Caco-2 (cell line): ENCODE measurements around the gene PPRC1. TPM values are rescaled to one million over a fixed set of nuclear protein-coding genes. Genes with fewer than 3 reads are reported as not detected.
A peak's percentile ranks its signal among the peaks of the same experiment; 100 is the strongest.

Source experiments
- BruUV-seq: library from RNA; stranded (reverse); fragments of 400-500 nt; replicated peaks from 2 replicates; lab custom pipeline; 2021; lab: Mats Ljungman, UMichigan
- CTCF ChIA-PET: fragments of 300-600 bp; sonication (Branson Sonifier 250); formaldehyde crosslinking; loops from one replicate; lab custom pipeline; 2022; ENCODE audit warnings: antibody characterized with exemption; lab: Charles Lee
- POLR2A ChIA-PET: fragments of 300-600 bp; sonication (Branson Sonifier 250); formaldehyde crosslinking; loops from one replicate; lab custom pipeline; 2022; ENCODE audit warnings: antibody characterized with exemption; lab: Charles Lee
- DNase-seq, 2 experiments: peaks; one replicate each; pipeline versions ENCODE4 v3.0.0 to v3.0.0-alpha.2; 2020 to 2022
- H3K27me3 ChIP-seq: replicated peaks from 2 replicates; pipeline ENCODE4 v1.6.0; 2011; ENCODE audit warnings: low read length; ENCODE audit not compliant: control insufficient read depth, insufficient read depth
- H3K36me3 ChIP-seq: 2 replicates; pipeline ENCODE4 v1.5.1; 2011; ENCODE audit warnings: low read length; ENCODE audit not compliant: control insufficient read depth, insufficient read depth
- H3K4me1 ChIP-seq: fragments of 250-450 bp; sonication (Bioruptor Pico); 2 replicates; pipeline ENCODE4 v1.5.1; 2020; ENCODE audit warnings: mild to moderate bottlenecking
- H3K4me3 ChIP-seq: 2 replicates; pipeline ENCODE4 v1.5.1; 2011; ENCODE audit warnings: low read depth, mild to moderate bottlenecking, control low read depth, low read length
- H3K9me3 ChIP-seq: fragments of 250-450 bp; sonication (Bioruptor Pico); 2 replicates; pipeline ENCODE4 v1.5.1; 2020; ENCODE audit warnings: mild to moderate bottlenecking, moderate library complexity
- H3K27ac Mint-ChIP-seq: one replicate; pipeline ENCODE4 v1.8.0; 2022; ENCODE audit warnings: mixed read lengths; ENCODE audit not compliant: unreplicated experiment
- H3K27me3 Mint-ChIP-seq: one replicate; pipeline ENCODE4 v1.8.0; 2022; ENCODE audit warnings: mixed read lengths; ENCODE audit not compliant: insufficient read depth, unreplicated experiment
- H3K36me3 Mint-ChIP-seq: one replicate; pipeline ENCODE4 v1.8.0; 2022; ENCODE audit warnings: mild to moderate bottlenecking, mixed read lengths; ENCODE audit not compliant: insufficient read depth, unreplicated experiment
- H3K4me1 Mint-ChIP-seq: one replicate; pipeline ENCODE4 v1.8.0; 2022; ENCODE audit warnings: low read depth, mixed read lengths; ENCODE audit not compliant: unreplicated experiment
- H3K4me3 Mint-ChIP-seq: one replicate; pipeline ENCODE4 v1.8.0; 2022; ENCODE audit warnings: mild to moderate bottlenecking, moderate library complexity, mixed read lengths; ENCODE audit not compliant: unreplicated experiment
- H3K9me3 Mint-ChIP-seq: one replicate; pipeline ENCODE4 v1.8.0; 2022; ENCODE audit warnings: mixed read lengths; ENCODE audit not compliant: unreplicated experiment
- intact Hi-C: fragments of 100-400 bp; cut with micrococcal nuclease; formaldehyde crosslinking; loops from one replicate; pipeline ENCODE4 v1.10.0; 2022; ENCODE audit not compliant: unreplicated experiment
- total RNA-seq: library from RNA; stranded (reverse); gene quantifications from 2 replicates; pipeline ENCODE4 v1.2.3, GENCODE V29; 2022
- TF ChIP-seq, protein P1 (sequence below), 2 experiments: fragments of 200-600 bp in 1 of 2; IDR thresholded peaks; 1 replicate in 1 of 2; 2 replicates in 1 of 2; pipeline versions ENCODE4 v1.5.1 to v1.8.0; 2011 to 2022; ENCODE audit warnings: antibody characterized with exemption in 1 of 2, control low read depth in 1 of 2, inconsistent platforms in 1 of 2, low read depth in 1 of 2, low read length in 1 of 2, mild to moderate bottlenecking in 1 of 2, moderate library complexity in 1 of 2; ENCODE audit not compliant: insufficient read depth in 1 of 2, severe bottlenecking in 1 of 2, unreplicated experiment in 1 of 2

Gene PPRC1
- total RNA-seq, 1 experiment from 2014 or later = 66.6 TPM

DNA sequence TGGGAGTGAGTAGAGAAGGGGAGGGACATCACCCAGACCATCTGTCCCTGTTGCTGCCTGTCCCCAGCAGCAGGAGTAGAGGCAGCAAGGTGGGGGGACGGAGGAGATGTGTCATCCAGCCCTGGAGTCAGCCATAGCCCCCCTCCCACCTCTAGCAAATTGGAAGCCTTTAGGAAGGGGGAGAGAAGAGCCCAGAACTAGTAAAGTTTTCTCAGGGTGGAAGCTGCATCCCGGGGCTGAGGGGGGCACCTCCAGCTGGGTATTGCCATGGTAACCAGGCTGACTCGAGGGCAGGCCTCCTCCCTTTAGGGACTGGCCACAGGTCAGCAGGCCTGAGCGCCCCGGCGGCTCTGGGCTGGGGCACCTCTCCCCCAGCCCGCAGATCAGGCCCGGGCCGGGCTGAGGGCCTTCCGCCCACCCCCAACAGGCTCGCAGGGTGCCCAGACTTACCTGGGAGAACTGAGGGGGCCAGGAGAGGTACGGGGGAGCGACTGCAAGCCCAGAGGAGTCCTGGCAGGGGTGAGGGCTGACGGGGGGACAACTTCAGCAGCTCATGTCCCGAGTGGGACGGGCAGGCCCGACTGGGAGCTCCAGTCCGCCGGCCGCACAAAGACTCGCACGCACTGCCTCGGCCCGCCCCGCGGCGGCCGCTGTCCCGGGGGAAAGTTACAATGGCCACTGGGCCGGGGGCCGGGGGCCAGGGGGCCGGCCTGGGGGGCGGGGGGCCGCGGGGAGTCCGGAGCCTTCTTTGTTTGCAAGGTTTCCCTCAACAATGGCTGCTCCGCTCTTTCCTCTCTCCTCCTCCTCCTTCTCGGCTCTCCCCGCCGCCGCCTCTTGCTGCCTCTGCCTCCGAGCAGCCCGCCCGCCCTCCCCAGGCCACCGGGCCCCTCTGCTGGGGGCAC lies 18.6 kb upstream of the PPRC1 start:
- Histone ChIP-seq H3K4me3 (peak overlapping the region; percentile 56), H3K36me3 (peaks cover 8% of the 10 kb centered on the region), H3K9me3 (no peaks in the 10 kb centered on the region), H3K4me1 (peaks cover 20% of the 10 kb centered on the region), H3K27me3 (no peaks in the 10 kb centered on the region)
- BruUV-seq = no TSS peak
- H3K36me3 Mint-ChIP-seq = peaks cover 12% of the 10 kb centered on the region
- CTCF ChIA-PET = interaction anchor here (0.6 to 2.0 kb wide), 2 partner anchors 38 to 58 kb away, joined by 3 to 9 read pairs; no protein-coding TSS in a partner anchor
- peak overlapping the region; percentile 94 for H3K27ac Mint-ChIP-seq
- intact Hi-C loops = loop anchor here (2.0 kb wide), 1 partner anchor 19 kb away; the partner anchor contains the start of gene PPRC1
- peak in 1 of 2 experiments; percentile 37 for DNase-seq
- peaks cover 32% of the 10 kb centered on the region for H3K4me1 Mint-ChIP-seq
- no peaks in the 10 kb centered on the region for H3K9me3 Mint-ChIP-seq
- H3K4me3 Mint-ChIP-seq = peak overlapping the region; percentile 95
- TF ChIP-seq, protein P1, sequence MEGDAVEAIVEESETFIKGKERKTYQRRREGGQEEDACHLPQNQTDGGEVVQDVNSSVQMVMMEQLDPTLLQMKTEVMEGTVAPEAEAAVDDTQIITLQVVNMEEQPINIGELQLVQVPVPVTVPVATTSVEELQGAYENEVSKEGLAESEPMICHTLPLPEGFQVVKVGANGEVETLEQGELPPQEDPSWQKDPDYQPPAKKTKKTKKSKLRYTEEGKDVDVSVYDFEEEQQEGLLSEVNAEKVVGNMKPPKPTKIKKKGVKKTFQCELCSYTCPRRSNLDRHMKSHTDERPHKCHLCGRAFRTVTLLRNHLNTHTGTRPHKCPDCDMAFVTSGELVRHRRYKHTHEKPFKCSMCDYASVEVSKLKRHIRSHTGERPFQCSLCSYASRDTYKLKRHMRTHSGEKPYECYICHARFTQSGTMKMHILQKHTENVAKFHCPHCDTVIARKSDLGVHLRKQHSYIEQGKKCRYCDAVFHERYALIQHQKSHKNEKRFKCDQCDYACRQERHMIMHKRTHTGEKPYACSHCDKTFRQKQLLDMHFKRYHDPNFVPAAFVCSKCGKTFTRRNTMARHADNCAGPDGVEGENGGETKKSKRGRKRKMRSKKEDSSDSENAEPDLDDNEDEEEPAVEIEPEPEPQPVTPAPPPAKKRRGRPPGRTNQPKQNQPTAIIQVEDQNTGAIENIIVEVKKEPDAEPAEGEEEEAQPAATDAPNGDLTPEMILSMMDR (IDR thresholded peaks at IDR 0.05; ENCODE audit: insufficient read depth in 1 of 2, low read depth in 1 of 2, low read length in 1 of 2, severe bottlenecking in 1 of 2, unreplicated experiment in 1 of 2) = no peak
- POLR2A ChIA-PET = interaction anchor here (0.7 to 1.5 kb wide), 5 partner anchors 11 to 388 kb away, joined by 3 to 7 read pairs (median 4); partner anchors contain the start of genes ACTR1A and GBF1
- no peaks in the 10 kb centered on the region for H3K27me3 Mint-ChIP-seq

DNA sequence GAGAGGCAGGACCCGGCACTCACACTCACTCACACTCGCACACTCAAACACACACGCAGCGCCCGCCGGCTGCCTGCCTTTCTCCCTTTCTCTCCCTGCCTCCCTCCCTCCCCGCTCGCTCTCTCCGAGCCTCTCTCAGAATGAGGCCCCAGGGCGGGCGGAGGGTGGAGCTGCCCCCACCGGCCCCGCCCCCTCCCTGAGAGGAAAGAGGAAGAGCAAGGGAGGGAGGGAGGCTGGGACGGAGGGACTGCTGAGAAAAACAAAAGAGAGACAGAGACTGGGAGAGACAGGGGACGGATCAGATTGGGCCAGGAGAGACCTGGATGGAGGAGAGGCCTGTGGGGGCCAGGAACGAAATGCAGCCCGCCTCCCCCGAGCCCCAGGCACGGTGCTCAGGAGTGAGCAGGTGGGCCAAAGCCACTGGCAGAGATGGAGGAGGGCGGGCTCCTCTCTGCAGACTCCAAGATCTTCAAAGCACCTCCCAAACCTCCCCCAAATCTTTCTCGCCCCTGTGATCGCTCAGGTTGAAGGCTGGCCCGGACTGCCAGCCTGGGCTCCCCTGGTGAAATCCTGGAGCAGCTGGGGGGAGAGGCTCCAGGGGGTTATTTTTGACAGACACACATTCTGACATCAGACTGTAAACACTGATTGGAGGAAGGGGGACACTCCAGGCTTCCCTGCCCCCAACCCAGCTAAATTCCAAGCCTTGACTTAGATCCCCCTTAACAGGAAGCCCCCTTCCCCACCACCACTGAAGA lies 17.8 kb upstream of the PPRC1 start:
- no peaks in the 10 kb centered on the region for H3K9me3 Mint-ChIP-seq
- POLR2A ChIA-PET = interaction anchor here (0.6 to 1.5 kb wide), 9 partner anchors 12 to 387 kb away, joined by 3 to 7 read pairs (median 4); partner anchors contain the start of genes ACTR1A, GBF1 and NOLC1
- no TSS peak for BruUV-seq
- CTCF ChIA-PET = interaction anchor here (0.5 to 2.0 kb wide), 5 partner anchors 18 to 342 kb away, joined by 3 to 9 read pairs (median 3); partner anchors contain the start of gene PPRC1
- H3K9me3 ChIP-seq = no peaks in the 10 kb centered on the region
- TF ChIP-seq, protein P1 (IDR thresholded peaks at IDR 0.05; ENCODE audit: insufficient read depth in 1 of 2, low read depth in 1 of 2, low read length in 1 of 2, severe bottlenecking in 1 of 2, unreplicated experiment in 1 of 2) = no peak
- H3K36me3 Mint-ChIP-seq = peaks cover 8% of the 10 kb centered on the region
- H3K27me3 Mint-ChIP-seq = no peaks in the 10 kb centered on the region
- peak overlapping the region; percentile 56 for H3K4me3 ChIP-seq
- no peaks in the 10 kb centered on the region for H3K27me3 ChIP-seq
- peaks cover 37% of the 10 kb centered on the region for H3K4me1 Mint-ChIP-seq
- DNase-seq = peak; percentile 88 to 89
- H3K36me3 ChIP-seq = peaks cover 6% of the 10 kb centered on the region; the same call in 1 of the 2 replicates
- peak overlapping the region; percentile 94 for H3K27ac Mint-ChIP-seq
- intact Hi-C loops = loop anchor here (2.0 kb wide), 1 partner anchor 18 kb away; the partner anchor contains the start of gene PPRC1
- peaks cover 26% of the 10 kb centered on the region for H3K4me1 ChIP-seq
- H3K4me3 Mint-ChIP-seq = peak overlapping the region; percentile 95
